HL-60/S4 (cell line): ENCODE data around the gene CHST11.

Experiments
- in situ Hi-C: fragments of 300-500 bp; cut with MboI; formaldehyde crosslinking; loops from 2 replicates; pipeline ENCODE4 v1.14.3; 2022; ENCODE audit warnings: low sequenced_read_pairs

Gene CHST11

DNA sequence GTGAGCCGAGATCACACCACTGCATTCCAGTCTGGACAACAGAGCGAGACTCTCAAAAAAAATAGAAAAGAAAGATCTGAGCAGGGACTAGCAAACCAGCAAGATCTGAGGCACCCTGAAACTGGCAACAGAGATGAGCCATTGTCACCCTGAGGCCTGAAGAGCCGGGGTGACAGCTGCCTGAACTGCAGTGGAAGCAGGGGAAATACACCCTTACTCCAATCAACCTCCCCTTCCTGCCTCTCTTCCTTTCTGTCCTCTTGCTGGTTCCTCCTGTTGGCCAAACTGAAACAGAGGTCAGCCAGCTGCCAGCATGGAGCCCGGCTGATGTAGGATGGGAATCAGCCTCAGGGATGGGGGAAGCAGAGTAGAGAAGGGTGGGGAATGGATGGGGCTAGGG, 192.0 kb downstream of the CHST11 start:
- in situ Hi-C loops, result no loop called here

DNA sequence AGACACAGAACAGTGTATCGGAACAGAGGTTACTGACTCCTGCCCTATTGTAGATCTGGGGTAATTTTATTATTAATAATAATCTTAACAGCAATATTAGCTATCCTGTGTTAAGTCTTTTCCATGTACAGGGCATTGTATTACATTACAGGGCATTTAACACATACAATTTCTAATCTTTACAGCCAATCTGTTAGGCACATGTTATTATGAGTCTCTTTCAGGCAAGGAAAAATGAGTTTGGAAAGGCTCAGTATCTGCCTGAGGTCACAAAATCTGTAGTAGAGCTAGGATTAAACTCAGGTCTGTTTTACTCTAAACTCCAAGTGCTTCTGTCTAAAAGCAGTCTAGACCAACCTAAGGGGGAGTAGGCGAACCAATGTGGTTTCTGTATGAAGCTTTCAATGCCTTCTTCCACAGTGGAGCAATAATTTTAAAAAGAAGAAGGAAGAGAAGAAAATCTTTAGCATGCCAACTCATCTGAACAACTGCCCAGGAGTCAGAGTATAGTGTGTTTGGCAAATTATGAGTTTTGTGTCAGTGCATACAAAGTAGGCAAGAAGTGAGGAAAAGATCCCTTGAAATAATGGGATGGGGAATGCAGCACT, 192.6 kb downstream of the CHST11 start:
- in situ Hi-C loops, result no loop called here

DNA sequence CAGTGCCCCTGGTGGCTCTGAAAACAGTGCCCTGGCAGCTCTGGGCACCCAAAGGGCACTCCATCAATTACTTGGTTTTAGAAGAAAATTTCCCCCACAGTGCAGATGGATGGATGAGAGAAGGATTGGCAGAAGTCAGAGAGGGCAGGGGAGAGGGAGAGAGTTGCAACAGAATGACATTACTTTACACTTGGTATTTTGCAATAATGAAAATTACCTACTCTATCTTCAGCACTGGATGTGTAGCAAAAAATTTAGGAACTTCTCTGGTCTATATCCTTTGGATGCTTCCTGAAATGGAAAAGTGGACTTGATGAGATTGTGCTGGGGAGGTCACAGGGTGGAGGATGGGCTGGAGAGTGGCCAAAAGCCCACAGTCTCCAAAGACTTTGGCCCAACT, 193.2 kb downstream of the CHST11 start:
- in situ Hi-C loops, result no loop called here

DNA sequence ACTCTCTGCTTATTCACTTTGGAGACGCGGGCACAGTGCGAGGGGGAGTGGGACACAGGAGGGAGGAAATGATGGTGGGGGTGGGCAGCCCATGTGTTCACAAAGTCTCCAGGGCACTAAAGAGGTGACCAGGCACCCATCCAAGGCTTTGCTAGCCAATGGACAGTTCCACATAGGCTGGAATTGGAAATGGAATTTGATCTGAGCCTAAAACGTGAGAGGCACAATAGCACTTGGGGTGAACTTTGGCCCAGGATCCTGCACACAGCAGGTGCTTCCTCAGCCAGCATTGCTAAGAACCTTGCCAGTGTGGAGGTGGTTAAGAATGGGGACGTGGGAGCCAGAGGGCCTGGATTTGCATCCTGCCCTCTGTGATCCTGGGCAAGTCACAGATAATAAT, 193.8 kb downstream of the CHST11 start:
- in situ Hi-C loops, result no loop called here

DNA sequence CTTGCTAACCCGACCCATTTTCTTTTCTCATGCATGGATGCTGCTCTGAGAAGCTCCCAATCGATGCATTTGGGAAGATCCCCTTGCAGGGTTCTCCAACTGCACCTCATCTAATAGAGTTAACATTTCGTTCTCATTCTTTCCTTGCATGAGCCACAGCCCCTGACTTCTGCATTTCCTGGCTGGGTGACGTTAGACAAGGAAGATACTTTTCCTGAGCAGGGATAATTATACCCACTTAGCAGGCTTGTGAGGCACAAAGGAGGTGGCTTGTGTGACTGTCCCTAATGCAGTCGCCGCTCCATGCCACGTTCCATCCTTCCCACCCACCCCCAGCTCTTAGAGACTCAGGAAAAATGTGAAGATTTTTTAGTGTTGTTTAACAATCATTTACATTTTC, 195.1 kb downstream of the CHST11 start:
- in situ Hi-C loops, result no loop called here

DNA sequence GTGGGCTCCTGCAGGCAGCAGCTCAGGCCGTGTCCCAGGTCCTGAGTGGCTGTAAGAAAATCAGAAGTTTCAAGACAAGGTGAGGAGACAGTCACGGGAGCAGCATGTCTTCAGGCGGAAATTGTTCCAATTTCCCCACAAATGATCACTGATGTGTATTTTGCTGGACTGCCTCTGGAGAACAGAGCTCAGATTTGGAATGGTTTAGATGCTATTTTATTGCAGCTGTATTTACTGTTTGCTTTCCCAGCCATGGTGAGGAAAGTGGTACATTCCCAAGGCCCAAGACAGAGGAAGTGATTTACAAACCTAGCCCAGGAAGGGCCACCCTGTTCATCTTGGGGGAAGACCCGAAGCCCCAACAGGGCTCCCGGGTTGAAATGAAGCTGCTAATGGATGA, 195.6 kb downstream of the CHST11 start:
- in situ Hi-C loops, result no loop called here

DNA sequence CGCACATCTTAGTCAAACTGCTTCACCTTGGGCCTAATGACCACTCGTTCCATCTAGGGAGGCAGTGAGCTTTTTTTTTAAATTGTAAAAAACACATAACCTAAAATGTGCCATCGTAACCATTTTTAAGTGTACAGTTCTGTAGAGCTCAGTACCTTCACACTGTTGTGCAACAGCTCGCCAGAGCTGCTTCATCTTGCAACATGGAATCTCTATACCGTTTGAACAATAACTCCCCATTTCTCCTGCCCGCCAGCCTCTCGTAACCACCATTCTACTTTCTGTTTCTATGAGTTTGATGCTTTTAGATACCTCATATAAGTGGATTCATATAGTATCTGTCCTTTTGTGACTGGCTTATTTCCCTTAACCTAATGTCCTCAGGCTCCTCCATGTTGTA, 196.2 kb downstream of the CHST11 start:
- in situ Hi-C loops, result no loop called here

DNA sequence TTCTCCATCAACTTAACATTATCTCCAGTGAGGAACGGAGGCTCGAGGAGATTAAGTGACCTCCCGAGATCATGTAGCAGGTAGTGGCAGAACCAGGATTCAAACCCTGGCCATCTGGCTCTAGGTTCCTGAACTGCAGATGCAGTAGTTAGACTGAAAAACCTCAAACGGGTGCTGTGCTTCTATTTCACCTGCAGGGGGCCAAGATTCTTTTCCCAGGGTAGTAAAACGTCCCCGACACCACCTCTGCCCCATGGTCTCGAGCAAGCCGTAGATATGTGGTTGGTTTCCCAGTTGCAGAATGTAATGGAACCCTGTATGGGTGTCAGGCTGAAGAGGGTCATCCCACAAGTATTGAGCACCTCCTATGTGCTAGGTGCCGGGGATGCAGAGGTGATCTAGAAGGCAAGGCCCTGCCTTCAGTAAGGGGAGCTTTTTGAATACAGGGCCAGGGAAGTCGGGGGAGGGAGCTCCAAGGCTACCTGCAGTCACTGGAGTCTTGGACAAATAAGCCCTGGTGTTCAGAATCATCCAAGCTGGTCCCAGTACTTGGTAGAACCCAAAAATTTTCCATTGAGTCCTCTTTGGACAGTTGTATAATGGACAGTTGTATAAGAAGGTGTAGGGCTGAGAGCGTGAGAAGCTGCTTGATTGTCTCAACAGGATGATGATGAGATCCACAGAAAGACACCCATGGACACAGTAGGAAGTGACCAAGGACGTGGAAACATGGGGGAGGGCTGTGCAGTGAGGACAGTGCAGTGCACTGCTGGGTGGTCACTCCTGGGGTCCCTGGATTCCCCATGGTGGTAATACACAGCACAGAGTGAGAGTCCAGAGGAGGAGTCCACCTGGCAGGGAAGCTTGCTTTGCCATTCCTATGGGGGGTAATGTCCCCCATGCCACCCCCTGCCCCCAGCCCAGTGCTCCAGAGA, 197.2 kb downstream of the CHST11 start:
- in situ Hi-C loops, result no loop called here

DNA sequence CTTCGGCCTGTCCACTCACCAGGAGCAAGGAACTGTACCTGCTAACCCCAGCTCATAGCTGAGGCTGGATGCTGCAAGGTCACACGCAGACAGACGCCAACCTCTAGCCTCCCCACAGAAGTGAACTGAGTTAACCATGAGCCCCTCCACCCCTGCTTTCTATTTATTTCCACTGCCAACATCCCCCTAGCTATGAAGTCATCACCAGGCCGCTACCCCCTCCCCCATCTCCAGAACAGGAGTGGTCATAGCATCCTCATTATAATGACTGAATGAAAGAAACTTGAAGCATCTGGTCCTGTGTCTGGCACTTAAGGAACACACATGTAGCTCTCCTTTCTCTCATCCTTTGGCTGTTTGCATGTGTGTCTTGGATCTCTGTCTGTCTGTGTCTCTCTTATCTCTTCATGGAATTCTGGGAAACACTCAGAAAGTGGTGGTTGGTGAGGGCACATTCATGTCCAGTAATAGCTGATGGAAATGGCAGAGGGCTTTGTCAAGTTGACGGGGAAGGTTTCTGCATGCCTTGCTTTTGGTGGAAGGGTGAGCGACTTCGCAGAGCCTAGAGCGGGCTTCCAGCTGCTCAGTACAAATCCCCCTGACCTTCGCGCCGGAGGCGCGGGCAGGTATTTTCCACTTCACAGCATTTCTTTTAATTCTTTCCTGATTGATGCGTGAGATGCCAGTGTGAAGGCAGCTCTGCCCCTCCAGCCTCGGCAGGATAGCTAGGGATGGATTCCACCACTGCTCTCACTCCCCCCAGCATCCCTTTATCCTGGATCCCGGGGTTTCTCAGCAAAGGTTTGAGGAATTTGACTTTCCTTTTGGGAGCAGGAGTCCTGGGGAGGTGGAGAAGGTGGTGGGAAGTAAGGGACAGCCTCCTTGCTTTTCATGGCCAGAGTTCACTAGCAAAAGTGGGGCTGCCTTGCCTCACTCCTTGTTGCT, 198.2 kb downstream of the CHST11 start:
- in situ Hi-C loops, result no loop called here

DNA sequence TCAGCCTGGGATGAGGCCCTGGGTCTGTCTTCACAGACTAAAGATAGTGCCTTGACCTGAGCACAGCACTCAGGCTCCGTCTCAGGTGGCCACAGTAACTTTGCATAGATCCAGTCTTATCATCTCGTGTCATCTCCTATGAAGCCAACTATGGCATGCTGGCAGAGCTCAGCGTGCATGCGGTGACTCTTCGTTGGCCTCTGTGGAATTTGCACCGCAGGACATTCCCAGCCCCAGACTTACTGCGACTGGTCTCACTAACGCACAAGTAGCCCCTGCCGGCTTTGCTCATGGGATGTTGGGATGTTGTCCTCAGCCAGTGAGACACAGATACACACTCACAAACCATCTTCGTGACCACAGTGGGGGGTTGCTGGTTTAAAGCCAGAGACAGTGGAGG, 199.6 kb downstream of the CHST11 start:
- in situ Hi-C loops, result no loop called here

DNA sequence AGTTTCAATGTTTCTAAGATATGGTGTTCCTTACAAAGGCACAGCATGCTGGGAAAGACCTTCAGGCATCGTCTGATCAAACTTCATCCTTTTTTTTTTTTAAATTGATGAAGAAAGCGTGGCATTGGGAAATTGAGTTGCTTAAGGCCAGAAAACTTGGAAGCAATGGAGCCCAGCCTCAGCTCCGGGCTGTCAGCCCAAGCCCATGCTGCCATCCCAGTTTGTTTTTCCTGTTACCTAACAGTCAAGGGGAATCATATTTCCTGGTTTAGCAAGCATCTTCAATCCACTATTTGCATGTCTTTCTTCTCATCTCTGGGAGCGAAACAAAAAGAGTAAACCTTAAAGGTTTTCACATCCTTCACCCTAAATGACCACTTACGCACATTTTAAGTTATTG, 200.2 kb downstream of the CHST11 start:
- in situ Hi-C loops, result no loop called here

DNA sequence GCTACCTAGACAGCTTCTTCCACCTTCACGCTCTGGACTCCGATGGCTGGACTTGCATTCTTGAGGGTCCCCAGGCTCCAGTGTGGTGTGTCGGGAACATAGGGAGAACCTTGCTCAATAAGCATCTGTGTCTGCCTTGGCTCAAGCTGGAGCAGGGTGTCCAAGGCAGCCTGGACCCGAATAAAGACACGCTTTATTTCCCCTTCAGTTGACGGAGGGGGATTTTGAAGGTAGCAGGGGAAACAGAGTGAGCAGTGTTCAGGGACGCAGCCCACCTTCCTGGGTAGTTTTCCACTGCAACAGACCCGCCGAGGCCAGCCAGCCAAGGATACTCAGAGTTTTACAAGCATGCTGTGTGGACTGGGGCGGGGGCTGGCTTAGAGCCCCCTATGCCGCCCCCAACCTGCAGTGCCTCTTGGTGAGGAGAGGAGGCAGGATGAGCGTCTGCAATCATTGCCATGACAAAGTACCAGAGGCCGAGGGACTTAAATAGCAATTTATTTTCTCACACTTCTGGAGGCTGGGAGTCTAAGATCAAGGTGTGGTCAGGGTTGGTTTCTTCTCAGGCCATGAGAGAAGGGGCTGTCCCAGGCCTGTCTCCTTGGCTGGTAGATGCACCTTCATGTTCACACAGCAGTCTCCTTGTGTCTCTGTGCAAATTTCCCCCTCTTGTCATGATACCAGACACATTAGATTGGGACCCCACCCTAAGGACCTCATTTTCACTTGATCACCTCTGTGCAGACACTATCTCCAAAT, 201.2 kb downstream of the CHST11 start:
- in situ Hi-C loops, result no loop called here

DNA sequence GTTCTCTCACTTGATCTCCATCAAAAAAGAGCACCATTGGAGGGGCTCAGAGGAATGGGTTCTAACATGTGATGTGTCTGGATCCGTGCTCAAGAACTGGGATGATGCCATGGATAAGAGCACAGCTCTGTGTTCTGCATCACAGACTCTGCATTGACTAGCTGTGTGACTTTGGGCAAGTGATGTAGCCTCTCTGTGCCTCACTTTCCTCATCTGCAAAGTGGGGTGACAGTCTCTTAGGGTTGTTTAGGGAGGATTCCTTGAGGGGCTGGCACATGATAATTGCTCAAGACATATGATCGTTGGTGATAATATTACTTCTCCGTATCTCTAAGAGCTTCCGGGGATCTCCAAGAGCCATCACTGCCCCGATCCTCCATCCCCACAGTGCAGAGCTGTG, 202.3 kb downstream of the CHST11 start:
- in situ Hi-C loops, result no loop called here

DNA sequence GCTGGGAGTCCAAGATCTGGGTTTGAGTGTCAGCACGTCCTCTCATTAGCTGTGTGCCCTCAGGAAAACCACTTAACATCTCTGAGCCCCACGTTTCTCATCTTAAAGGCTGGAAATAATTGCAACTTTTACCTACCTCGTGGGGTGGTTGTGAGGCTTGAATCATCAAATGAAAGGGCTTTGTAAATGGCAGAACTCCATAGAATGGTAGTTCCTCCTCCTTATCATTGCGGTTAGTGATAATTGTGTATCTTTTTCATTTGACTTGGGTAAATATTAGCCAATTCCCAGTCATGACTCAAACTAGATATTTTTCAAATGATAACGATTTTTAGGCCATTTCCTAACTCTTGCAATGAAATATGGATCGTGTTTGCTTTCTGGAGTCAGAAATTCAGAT, 205.5 kb downstream of the CHST11 start:
- in situ Hi-C loops, result no loop called here

DNA sequence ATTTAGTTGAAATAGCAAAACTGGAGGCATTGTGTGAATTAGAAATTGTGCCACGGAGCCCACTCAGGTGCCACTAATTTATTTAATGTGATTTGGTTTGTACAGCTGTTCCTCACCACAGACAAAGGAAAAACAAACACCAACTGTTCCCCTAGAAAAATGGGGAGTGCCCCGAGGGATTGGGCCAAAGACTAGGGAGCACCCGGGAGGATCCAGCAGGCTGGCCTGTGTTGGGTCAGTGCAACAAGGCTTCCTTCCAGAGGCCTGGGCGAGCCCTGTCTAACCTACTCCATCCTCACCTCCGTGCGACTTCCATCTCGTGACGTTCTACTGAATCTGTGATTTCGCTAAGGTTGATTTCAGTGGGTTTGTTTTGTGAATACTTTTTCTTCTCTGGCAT, 206.2 kb downstream of the CHST11 start:
- in situ Hi-C loops, result no loop called here

DNA sequence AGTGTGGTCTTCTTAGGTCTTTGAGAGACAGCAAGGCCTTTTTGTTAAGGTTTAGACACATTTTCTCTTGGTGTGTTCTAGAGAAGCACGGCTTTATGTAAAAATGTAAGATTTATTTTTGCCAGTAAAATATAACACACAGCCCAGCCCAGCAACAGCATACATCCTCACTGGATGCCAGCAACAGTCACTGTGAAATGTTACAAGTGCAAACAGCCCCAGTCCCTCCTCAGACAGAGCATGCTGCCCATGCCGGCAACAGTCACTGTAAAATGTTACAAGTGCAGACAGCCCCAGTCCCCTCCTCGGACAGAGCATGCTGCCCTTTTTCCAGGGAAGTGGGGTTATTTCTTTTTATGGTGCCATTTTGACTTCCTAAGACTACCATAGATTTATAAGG, 207.6 kb downstream of the CHST11 start:
- in situ Hi-C loops, result no loop called here

DNA sequence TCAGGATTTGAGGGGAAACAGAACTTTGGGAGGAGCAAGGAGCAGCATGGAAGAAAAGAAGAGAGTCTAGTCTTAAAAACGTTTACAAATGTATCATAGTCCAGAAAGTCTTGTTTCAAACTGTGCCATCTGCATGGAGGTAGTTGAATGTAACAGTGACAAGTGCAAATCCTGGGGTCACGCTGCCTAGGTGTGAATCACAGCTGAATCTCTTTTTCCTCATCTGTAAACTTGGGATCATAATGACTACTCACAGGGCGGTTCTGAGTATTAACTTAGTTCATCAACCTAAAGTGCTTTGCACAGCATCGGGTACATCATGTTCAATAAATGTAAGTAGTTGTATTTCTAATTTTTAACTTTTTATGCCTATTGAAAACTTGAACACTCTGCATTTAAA, 208.5 kb downstream of the CHST11 start:
- in situ Hi-C loops, result no loop called here

DNA sequence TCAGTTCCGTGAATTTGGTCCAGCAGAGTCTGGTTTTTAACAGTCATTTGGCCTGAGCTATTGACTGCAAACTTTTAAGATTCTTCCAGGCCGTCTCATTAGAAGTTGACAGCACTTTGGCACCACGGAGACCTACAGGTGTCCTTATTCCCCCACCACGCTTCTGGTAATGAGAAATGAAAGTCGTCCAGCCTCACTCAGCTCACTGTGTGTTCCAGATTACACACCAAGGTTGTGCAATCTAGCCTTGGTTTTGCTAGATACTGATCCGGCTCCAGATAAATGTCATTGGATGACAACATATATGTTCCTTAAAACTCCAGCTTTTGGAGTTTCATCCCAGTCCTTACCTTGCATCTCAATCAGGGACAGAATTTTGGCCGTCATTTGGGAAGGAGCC, 210.4 kb downstream of the CHST11 start:
- in situ Hi-C loops, result no loop called here

DNA sequence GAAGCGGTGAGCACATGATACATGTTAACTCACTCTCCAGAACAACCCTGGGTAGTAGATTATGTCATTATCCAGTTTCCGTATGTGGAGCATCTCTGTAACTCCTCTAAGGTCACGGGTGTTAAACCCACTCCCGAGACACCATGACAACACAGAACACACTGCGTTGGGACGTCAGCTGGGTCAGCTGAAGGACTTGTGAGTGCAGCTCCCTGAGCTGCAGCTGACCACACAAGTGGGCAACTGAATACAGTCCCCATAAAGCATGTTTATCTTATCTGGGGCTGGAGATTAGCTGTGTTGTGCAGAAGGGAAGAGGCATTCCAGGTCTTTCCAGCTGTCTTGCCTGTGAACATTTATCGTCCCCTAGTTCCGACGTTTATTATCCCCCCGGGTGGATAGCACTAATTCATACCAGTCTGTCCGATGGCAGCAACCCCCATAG, 211.5 kb downstream of the CHST11 start:
- in situ Hi-C loops, result no loop called here

DNA sequence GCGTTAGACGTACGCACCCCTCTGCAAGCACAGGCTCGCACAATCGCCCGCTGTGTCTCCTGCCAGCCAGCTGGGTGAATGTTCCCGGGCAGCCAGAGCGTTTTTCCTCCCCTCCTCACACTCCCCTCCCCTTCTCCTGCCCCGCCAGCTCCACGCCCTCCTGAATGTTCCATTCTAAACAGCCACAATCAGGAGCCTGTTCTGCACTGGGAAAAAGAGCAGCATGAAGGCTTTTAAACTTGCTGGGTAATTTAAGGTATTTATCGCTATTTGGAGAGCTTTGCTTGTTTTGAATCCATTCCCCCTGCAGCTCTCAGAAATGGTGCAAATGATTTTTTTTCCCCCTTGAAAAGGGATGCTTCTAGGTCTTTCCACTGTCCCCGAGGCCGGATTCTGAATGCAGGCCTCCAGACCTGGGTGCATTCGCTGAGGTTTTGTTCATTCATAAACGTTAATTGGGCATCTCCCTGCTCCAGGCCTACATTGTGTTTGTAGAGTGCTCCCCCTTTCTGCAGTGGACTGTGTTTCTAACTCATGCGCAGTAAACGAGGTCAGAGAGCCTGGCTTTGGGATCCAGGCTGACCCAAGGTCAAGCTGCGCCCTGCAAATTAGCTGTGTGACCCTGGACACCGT, 212.5 kb downstream of the CHST11 start:
- in situ Hi-C loops, result no loop called here
